GM18517 (cell line): ENCODE data around the gene MBNL2.

Source experiments
- ATAC-seq: cut with Tn5 transposase; IDR thresholded peaks from one replicate; pipeline ENCODE4 v1.9.1; 2021; ENCODE audit warnings: mild to moderate bottlenecking, moderate library complexity; ENCODE audit not compliant: unreplicated experiment

Gene MBNL2

GRCh38 chr13:97267418-97268059, 45.4 kb downstream of the MBNL2 start:
- no peak for ATAC-seq

DNA sequence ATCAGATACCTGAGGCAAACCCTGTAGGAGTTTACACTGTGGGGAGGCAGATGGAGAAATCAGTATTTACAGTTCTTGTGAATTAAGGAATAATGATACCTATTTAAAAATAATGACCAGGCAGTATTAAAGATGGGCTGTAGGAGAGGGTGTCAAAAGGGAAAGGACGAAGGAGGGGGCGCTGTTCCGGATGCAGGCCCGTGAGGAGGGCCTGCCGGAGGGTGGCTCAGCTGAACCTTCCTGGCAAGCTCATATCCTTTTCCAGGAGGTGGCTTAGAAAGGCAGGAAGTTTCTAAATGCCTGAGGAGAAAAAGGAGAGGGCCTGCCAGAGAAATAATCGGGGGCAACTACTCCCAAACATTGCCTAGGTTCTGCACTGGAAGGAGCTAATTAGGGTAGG, 46.6 kb downstream of the MBNL2 start:
- ATAC-seq, result no peak

- no peak for ATAC-seq
Measured at GRCh38 chr13:97269603-97270002, 47.5 kb downstream of the MBNL2 start.

DNA sequence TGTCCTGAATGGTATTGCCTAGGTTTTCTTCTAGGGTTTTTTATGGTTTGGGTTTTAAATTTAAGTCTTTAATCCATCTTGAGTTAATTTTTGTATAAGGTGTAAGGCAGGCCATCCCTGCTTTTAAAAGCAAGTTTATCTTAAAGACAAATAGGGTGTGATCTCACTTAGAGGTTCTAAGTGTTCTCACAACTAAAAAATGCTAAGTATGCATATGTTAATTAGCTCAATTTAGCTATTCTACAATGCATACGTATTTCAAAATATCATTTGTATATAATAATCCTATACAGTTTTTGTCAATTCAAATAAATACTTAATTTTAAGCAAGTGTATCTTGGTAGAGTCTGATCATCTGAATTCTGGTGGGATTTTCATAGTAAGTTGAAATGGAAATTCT, 50.4 kb downstream of the MBNL2 start:
- ATAC-seq, result no peak

GRCh38 chr13:97273341-97273831, 51.3 kb downstream of the MBNL2 start:
- ATAC-seq, result no peak

GRCh38 chr13:97274829-97275649, 52.9 kb downstream of the MBNL2 start:
- ATAC-seq, result no peak

GRCh38 chr13:97275776-97276501, 53.8 kb downstream of the MBNL2 start:
- ATAC-seq, result no peak

DNA sequence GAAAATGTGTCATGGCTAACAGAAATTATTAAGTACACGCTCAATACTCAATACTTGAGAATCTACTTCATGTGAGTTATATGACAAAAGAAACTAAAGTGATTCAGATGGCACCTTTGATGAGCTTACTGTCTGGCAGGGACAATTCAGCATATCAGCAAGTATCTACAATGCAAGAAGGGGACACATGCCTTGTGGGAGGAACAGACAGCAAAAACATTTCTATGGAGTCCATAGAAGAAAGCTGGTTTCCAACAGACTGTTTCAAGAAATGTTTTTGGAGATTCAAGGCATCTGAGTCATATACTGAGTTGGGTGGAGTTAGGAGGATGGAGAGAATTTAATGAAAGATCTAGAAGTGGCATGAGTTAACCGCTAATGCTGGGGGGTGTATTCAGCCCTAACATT, 54.7 kb downstream of the MBNL2 start:
- peak; percentile 40 for ATAC-seq

GRCh38 chr13:97278435-97279411, 56.6 kb downstream of the MBNL2 start:
- no peak for ATAC-seq

DNA sequence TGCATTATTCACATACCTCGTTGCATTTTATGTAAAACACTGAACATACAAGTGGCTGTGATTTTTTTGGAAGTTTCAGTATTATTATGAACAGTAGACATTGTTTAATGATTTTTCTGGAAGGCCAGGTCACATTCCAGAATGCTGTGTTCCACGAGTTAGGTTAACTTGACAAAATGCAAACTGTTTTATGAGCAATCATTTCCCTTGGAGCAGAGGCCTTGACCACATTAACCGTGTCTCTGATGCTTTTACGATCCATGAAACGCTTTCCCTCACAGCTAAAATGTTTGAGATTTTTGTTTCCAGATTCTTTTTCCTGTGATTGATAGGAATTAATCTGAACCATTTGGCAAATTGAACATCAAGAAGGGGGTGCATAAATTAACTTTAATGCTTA, 57.8 kb downstream of the MBNL2 start:
- no peak for ATAC-seq

GRCh38 chr13:97280478-97280877, 58.3 kb downstream of the MBNL2 start:
- no peak for ATAC-seq

GRCh38 chr13:97281028-97281427, 58.9 kb downstream of the MBNL2 start:
- no peak for ATAC-seq

- no peak for ATAC-seq
Measured at GRCh38 chr13:97282705-97283104, 60.6 kb downstream of the MBNL2 start.

DNA sequence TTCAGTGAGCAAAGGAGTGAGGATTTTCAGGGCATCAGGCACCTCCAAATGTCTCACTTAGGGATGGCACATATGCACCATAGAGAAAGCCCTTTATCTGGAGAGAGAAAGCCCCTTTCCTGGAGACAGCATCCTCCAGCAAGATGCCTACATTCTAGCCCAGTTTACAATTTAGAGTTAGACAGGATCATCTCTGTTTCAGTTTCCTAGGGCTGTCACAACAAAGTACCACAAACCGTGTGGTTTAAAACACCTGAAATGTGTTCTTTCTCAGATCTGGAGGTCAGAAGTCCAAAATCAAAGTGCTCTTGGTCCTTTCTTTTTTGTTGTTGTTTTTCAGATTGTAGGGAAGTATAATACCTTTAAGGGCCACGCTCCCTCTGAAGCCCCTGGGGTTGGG, 61.8 kb downstream of the MBNL2 start:
- no peak for ATAC-seq

GRCh38 chr13:97284558-97284957, 62.4 kb downstream of the MBNL2 start:
- no peak for ATAC-seq

- no peak for ATAC-seq
Measured at GRCh38 chr13:97285221-97285955, 63.3 kb downstream of the MBNL2 start.

DNA sequence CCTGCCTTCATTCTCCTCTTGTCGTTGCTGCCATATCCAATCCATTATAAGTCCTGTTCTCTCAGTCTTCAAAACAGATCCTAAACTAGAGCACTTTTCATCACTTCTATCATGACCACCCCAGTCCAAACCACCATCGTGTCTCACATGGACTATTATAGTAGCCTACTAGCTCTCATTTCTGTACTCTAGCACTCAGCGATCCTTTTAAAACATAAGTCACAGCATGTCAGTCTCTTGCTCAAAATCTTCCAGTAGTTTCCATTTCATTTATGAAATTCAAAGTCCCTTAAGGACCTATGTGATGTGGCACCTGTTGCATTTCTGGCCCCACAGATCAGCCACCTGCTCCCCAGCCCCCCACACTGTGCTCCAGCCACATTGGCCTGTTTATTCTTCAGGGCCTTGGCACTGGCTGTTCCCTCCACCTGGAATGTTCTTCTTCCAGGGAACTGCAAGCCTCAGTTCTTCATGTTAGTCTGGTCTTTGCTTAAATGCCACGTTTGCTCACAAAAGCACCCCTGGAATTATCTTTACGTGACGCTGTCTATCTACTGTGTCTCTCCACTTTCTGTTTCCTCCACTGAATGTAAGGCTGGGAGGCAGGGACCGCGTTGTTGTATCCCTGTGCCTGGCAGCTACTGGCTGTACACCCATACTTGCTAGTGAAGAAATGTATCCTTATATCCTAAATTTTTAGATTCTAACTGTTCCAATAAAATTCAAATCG, 64.3 kb downstream of the MBNL2 start:
- no peak for ATAC-seq

GRCh38 chr13:97287047-97287383, 64.9 kb downstream of the MBNL2 start:
- no peak for ATAC-seq

GRCh38 chr13:97288486-97288900, 66.4 kb downstream of the MBNL2 start:
- no peak for ATAC-seq
